Stimulated activated CD8-positive, alpha-beta memory T cell treated with anti-CD3 and anti-CD28 coated beads, Interleukin-12 subunit alpha, Interleukin-12 subunit beta, amount 100 ng/mL, for 4 hours (primary cell): ENCODE measurements around the gene NEGR1.
A peak's percentile ranks its signal among the peaks of the same experiment; 100 is the strongest.
"Not testable (repeated sequence)": the region's sequence is repeated elsewhere in the genome, so short reads cannot be mapped to it uniquely, and the experiment has no call there.

Experiments
- DNase-seq: peaks from one replicate; pipeline ENCODE4 v3.0.0-alpha.2; 2020; ENCODE audit warnings: low read depth

NEGR1 gene

GRCh38 chr1:72282271-72283021 is at the start of gene NEGR1:
NEGR1 (minus strand) TSS chr1:72282539.
- DNase-seq = peak; percentile 45

GRCh38 chr1:72326494-72326893 is 44.2 kb upstream of the NEGR1 start:
- DNase-seq = no peak

- no peak for DNase-seq
These were observed 42.1 kb upstream of the NEGR1 start for GRCh38 chr1:72324451-72324850.

- no peak for DNase-seq
These were observed 40.6 kb upstream of the NEGR1 start for GRCh38 chr1:72322910-72323309.

- no peak for DNase-seq
These were observed 14.2 kb upstream of the NEGR1 start for GRCh38 chr1:72296501-72296900.

GRCh38 chr1:72288886-72289285 is 6.5 kb upstream of the NEGR1 start:
- DNase-seq = no peak

- DNase-seq = no peak
These were observed 4.1 kb upstream of the NEGR1 start for GRCh38 chr1:72286401-72286800.

GRCh38 chr1:72285074-72285425 is 2.7 kb upstream of the NEGR1 start:
- no peak for DNase-seq

GRCh38 chr1:72284348-72285073 is 2.2 kb upstream of the NEGR1 start:
- no peak for DNase-seq

- no peak for DNase-seq
These were observed 1.7 kb upstream of the NEGR1 start for GRCh38 chr1:72284084-72284347.

GRCh38 chr1:72283307-72284083 is 1.2 kb upstream of the NEGR1 start:
- peak; percentile 6 for DNase-seq

- DNase-seq = no peak
These were observed 625 bp upstream of the NEGR1 start for GRCh38 chr1:72283022-72283306.

GRCh38 chr1:72281637-72282270 is 585 bp downstream of the NEGR1 start:
- no peak for DNase-seq

GRCh38 chr1:72281144-72281543 is 1.2 kb downstream of the NEGR1 start:
- no peak for DNase-seq

- DNase-seq = no peak
These were observed 1.6 kb downstream of the NEGR1 start for GRCh38 chr1:72280711-72281110.

GRCh38 chr1:72280131-72280530 is 2.2 kb downstream of the NEGR1 start:
- no peak for DNase-seq

- DNase-seq = no peak
These were observed 3.9 kb downstream of the NEGR1 start for GRCh38 chr1:72278461-72278860.

- no peak for DNase-seq
These were observed 10.7 kb downstream of the NEGR1 start for GRCh38 chr1:72271555-72272085.

- no peak for DNase-seq
These were observed 19.6 kb downstream of the NEGR1 start for GRCh38 chr1:72262735-72263134.

- no peak for DNase-seq
These were observed 29.2 kb downstream of the NEGR1 start for GRCh38 chr1:72253132-72253531.

GRCh38 chr1:72241397-72241796 is 40.9 kb downstream of the NEGR1 start:
- no peak for DNase-seq

- DNase-seq = not testable (repeated sequence)
These were observed 46.4 kb downstream of the NEGR1 start for GRCh38 chr1:72235931-72236330.

GRCh38 chr1:72235062-72235461 is 47.3 kb downstream of the NEGR1 start:
- DNase-seq = no peak
